HG03571 (cell line): Measurements from ENCODE around the gene SPAG7.
"Not testable (repeated sequence)": the region's sequence is repeated elsewhere in the genome, so short reads cannot be mapped to it uniquely, and the experiment has no call there.

ENCODE experiments used
- ATAC-seq: cut with Tn5 transposase; IDR thresholded peaks from one replicate; pipeline ENCODE4 v1.9.1; 2021; ENCODE audit not compliant: unreplicated experiment

The SPAG7 gene

DNA sequence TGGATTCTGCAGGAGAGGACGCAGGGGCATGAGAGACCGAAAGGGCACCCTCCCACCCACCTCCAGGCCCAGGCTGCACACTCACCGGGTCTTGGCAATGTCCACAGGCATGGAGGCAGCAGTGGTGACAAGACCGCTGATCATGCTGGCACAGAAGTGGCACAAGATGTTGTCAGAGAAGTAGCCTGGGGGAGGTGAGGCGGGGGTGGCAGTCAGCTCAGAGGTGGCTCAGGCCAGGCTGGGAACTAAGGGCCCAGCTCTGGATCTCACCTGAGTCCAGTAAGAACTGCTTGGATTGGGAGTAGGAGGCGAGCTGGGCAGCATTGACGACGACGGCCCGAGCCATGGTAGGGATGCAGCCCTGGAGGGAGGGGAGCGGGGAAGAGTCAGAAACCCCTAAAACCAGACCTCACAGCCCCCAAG lies 29.5 kb downstream of the SPAG7 start:
- ATAC-seq, result no peak

DNA sequence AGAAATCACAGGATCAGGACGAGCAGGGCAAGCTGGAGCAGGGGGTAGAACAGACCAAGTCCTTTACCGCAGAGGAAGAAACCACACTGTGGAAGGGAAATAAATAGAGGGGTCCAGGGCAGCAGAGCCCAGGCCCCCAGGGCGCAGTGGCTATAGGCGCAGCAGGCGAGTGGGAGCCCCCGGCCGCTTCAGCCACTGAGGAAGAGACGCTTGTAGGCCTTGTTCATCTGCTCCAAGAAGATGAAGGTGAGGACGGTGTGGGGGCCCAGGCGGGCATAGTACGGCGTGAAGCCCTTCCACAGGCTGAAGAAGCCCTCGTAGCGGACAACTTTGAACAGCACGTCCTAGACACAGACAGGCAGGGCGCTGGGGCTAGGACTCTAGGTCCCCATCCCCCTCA lies 30.1 kb downstream of the SPAG7 start:
- ATAC-seq, result no peak

DNA sequence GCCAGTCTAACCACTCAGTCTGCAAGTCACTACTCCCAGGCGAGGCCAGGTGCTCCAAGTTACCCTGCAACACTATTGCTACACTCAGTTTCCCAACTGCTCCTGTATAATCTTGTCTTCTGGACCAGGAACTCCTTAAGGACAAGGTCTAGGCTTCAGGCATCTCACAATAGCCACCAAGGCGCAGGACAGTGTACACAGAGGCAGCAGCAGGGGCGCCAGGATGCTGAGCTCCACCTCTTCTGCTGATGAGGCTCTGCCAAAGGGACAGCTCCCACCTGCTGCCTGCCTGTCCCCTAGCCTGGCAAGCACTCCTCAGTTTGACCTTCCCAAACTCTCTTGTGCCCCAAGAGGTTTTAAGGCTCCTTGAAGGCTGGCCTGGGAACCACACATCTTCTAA lies 31.2 kb downstream of the SPAG7 start:
- no peak for ATAC-seq

DNA sequence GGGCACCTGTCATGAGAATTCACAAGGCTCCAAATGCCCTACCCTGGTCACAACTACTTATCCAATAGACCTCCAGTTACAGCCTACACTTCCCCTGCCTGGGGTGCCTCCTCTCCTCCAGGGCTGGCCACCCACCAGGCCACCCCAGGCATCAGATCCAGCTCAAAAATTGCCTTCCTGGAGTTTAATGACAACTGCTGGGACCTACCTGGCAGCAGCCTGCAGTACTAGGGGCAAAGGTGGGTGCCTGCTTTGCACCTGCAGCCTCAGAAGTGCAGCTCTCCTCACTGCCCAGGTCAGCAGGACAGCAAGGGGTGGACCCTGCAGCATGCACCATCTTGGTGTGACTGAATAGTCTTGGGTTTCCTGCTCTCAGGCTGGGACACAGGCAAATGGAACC lies 32.0 kb downstream of the SPAG7 start:
- no peak for ATAC-seq

DNA sequence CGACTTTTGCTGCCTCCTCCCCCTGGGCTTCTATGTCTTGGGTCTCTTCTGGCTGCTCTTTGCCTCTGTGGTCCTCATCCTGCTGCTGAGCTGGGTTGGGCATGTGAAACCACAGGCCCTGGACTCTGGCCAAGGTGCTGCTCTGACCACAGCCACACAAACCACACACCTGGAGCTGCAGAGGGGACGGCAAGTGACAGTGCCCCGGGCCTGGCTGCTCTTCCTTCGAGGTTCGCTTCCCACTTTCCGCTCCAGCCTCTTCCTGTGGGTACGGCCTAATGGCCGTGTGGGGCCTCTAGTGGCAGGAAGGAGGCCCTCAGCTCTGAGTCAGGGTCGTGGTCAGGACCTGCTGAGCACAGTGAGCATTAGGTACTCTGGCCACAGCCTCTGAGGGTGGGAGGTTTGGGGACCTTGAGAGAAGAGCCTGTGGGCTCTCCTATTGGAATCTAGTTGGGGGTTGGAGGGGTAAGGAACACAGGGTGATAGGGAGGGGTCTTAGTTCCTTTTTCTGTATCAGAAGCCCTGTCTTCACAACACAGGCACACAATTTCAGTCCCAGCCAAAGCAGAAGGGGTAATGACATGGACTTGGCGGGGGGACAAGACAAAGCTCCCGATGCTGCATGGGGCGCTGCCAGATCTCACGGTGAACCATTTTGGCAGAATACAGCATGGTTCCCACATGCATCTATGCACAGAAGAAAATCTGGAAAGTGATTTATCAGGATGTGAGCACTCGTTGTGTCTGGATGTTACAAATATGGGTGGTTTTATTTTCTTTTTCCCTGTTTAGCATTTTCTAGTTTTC lies 33.2 kb downstream of the SPAG7 start:
- ATAC-seq, result no peak

DNA sequence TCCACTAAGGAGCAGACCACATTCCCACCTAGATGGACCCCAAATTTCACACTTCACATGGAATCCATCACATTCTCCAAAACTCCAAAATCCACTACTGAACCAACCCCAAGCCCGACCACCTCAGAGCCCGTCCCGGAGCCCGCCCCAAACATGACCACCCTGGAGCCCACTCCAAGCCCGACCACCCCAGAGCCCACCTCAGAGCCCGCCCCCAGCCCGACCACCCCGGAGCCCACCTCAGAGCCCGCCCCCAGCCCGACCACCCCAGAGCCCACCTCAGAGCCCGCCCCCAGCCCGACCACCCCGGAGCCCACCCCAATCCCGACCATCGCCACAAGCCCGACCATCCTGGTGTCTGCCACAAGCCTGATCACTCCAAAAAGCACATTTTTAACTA lies 34.0 kb downstream of the SPAG7 start:
- ATAC-seq, result no peak

DNA sequence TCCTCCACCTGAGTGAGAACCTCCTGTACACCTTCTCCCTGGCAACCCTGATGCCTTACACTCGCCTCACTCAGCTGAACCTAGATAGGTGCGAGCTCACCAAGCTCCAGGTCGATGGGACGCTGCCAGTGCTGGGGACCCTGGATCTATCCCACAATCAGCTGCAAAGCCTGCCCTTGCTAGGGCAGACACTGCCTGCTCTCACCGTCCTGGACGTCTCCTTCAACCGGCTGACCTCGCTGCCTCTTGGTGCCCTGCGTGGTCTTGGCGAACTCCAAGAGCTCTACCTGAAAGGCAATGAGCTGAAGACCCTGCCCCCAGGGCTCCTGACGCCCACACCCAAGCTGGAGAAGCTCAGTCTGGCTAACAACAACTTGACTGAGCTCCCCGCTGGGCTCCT lies 34.9 kb downstream of the SPAG7 start:
- ATAC-seq, result no peak

DNA sequence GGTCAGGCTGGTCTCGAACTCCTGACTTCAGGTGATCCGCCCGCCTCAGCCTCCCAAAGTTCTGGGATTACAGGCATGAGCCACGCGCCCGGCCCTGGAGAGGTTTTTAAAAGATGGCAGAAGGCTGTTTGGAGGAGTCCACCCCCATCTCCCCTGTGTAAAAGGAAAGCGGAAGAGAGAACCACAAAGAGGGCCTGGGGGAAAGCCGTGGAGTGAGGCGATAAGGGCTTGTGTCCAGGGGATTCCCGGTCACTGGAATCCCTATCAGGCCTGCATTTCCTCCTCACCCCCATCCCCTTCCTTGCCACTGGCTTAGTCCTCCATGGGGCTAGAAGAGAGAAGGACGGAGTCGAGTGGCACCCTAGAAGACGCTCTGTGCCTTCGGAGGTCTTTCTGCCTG lies 35.7 kb downstream of the SPAG7 start, which contains the start of gene GP1BA:
GP1BA (plus strand) TSS at position 315 of the 400 bp plus-strand sequence. CDS start 328 bp downstream, outside the sequence.
- no peak for ATAC-seq

DNA sequence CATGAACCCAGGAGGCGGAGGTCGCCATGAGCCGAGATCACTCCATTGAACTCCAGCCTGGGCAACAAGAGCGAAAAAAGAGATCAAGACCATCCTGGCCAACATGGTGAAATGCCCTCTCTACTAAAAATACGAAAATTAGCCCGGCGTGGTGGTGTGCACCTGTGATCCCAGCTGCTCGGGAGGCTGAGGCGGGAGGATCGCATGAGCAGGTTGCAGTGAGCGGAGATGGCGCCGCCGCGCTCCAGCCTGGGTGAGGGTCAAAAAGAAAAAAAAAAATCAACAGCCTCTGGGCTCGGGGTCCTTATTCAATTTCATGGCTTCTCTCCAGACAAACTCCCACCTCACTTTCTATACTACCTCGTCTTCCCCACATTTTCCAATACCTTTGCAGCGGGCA lies 38.7 kb downstream of the SPAG7 start:
- no peak for ATAC-seq

DNA sequence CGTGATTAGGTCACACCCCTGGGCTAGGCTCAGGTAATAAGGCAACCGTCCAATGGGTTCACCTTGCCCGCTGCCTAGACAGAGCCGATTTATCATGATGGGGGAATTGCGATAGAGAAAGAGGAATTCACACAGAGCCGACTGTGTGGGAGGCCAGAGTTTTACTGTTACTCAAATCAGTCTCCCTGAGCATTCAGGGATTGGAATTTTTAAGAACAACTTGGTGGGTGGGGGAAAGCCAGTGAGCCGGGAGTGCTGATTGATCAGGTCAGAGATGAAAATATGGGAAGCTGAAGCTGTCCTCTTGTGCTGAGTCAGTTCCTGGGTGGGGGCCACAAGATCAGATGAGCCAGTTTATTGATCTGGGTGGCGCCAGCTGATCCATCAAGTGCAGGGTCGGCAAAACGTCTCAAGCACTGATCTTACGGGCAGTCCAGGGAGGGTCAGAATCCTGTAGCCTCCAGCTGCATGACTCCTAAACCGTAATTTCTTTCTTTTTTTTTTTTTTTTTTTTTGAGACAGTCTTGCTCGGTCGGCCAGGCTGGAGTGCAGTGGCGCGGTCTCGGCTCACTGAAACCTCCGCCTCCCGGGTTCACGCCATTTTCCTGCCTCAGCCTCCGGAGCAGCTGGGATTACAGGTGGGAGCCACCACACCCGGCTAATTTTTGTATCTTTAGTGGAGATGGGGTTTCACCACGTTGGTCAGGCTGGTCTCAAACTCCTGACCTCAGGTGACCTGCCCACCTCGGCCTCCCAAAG lies 40.9 kb downstream of the SPAG7 start:
- not testable (repeated sequence) for ATAC-seq

DNA sequence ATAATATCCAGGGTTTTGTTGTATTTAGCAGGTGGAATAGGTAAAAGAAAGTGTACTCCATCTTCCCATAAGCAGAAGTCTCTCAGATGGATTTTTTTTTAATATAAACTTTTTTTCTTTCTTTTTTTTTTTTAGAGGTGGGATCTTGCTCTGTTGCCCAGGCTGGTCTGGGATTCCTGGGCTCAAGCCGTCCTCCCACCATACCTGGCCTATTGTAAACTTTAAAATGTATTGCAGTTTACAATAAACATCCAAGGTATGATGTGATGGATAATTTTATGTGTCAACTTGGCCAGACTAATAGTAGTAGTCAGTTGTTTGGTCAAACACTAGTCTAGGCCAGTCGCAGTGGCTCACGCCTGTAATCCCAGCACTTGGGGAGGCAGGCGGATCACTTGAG lies 46.3 kb downstream of the SPAG7 start:
- ATAC-seq, result no peak

DNA sequence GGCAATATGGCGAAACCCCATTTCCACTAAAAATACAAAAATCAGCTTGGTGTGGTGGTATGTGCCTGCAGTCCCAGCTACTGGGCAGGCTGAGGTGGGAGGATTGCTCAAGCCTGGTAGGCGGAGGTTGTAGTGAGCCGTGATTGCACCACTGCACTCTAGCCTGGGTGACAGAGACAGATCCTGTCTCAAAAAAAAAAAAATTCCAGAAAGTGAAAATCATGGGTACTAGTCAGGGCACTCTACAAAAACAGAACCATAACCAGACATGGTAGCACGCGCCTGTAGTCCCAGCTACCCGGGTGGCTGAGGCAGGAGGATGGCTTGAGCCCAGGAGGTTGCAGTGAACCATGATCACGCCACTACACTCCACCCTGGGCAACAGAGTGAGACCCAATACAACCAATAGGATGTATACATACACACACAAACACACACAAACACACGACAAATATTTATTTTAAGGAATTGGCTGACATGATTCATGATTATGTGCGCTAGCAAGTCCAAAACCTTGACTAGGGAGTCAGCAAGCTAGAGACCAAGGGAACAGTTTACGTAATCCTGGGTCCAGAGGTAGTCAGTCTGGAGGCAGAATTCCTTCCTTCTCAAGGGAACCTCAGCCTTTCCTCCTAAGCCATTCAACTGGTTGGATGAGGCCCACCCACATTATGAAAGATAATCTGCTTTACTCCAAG lies 47.1 kb downstream of the SPAG7 start:
- no peak for ATAC-seq

DNA sequence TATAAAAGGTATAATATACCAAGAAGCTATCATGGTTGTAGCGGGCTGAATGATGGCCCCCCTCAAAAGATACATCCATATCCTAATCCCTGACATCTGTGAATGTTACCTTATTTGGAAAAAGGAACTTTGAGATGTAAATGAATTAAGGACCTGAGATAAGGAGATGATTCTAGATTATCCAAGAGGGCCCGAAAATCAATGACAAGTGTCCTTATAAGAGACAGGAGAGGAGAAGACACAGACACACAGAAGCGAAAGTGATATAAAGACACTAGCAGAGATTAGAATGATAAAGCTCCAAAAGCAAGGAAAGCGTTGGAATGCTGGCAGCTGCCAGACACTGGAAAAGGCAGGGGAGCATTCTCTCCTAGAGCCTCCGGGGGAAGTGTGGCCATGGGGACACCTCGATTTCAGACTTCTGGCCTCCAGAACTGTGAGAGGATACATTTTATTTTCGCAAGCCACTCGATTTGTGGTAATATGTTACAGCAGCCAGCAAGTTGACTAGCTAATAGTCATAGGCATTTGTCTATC lies 48.0 kb downstream of the SPAG7 start:
- ATAC-seq, result no peak

DNA sequence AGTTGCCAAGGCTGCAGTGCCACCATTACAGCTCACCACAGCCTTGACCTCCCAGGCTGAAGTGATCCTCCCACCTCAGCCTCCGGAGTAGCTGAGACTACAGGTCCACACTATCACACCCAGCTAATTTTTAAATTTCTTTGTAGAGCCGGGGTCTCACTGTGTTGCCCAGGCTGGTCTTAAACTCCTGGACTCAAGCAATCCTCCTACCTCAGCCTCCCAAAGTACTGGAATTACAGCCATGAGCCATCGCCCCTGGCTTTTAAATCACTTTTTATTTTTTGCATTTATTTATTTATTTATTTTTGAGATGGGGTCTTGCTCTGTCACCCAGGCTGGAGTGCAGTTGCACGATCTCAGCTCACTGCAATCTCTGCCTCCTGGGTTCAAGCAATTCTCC lies 53.1 kb downstream of the SPAG7 start:
- not testable (repeated sequence) for ATAC-seq

DNA sequence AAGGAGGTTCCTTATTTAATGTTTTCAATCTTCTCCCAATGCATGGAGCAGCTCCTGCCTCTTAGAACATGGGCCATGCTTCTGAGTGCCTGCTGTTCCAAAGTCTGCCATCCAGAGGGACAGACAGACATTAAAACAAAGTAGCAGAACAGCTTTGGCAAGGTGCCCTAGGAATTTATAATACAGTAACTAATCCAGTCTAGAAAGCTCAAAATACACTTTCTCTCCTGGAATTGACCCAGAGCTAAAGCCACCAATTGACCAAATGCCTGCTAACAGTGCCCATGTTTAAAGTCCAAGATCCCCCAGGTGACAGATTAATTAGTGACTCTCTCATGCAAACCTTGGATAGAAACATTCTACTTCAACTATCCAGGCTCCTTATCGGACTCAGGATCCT lies 53.6 kb downstream of the SPAG7 start:
- no peak for ATAC-seq
